Endothelial cell of umbilical vein (primary cell): Measurements from ENCODE around the gene JMJD7. TPM values are rescaled to one million over a fixed set of nuclear protein-coding genes. Genes with fewer than 3 reads are reported as not detected.

Experiments
- BruUV-seq: library from RNA; stranded (reverse); fragments of 400-500 nt; replicated peaks from 2 replicates; lab custom pipeline; 2021; lab: Mats Ljungman, UMichigan
- CTCF ChIA-PET: fragments of 300-600, 350-600 bp; sonication (Branson Sonifier 250); formaldehyde crosslinking; loops from one replicate; lab custom pipeline; 2021; ENCODE audit warnings: antibody characterized with exemption, inconsistent platforms; lab: Charles Lee
- POLR2A ChIA-PET: fragments of 300-600, 350-600 bp; sonication (Branson Sonifier 250); formaldehyde crosslinking; loops from one replicate; lab custom pipeline; 2021; ENCODE audit warnings: antibody characterized with exemption, inconsistent platforms; lab: Charles Lee
- DNase-seq: peaks from one replicate; pipeline ENCODE4 v3.0.0-alpha.2; 2011; ENCODE audit warnings: low read depth, low spot score
- FAIRE-seq: peaks from 2 replicates; lab custom pipeline; 2011; peaks lifted over from hg19 to GRCh38; lab: Jason Lieb, UNC
- H2AFZ ChIP-seq: 2 replicates; pipeline ENCODE4 v1.6.0; 2012; ENCODE audit warnings: low read depth, low read length, control low read depth, inconsistent platforms
- H3K27ac ChIP-seq: 2 replicates; pipeline ENCODE4 v1.5.1; 2011; ENCODE audit warnings: low read depth, mild to moderate bottlenecking, control low read depth, low read length, moderate library complexity; ENCODE audit not compliant: insufficient read depth
- H3K27me3 ChIP-seq, 2 experiments: 2 replicates each; pipeline versions ENCODE4 v1.6.0 to v1.6.1; 2011; ENCODE audit warnings: low read length in 2 of 2, mixed read lengths in 1 of 2; ENCODE audit not compliant: control insufficient read depth in 2 of 2, insufficient read depth in 2 of 2
- H3K36me3 ChIP-seq, 2 experiments: 2 replicates in 1 of 2; 3 replicates in 1 of 2; pipeline ENCODE4 v1.5.1; 2011; ENCODE audit warnings: low read length in 2 of 2, mild to moderate bottlenecking in 1 of 2, moderate library complexity in 1 of 2; ENCODE audit not compliant: control insufficient read depth in 2 of 2, insufficient read depth in 2 of 2; ENCODE audit errors: extremely low read depth in 1 of 2
- H3K4me1 ChIP-seq: 3 replicates; pipeline ENCODE4 v1.5.1; 2011; ENCODE audit warnings: mild to moderate bottlenecking, low read length; ENCODE audit not compliant: control insufficient read depth, insufficient read depth; ENCODE audit errors: extremely low read depth
- H3K4me2 ChIP-seq: 2 replicates; pipeline ENCODE4 v1.6.1; 2011; ENCODE audit warnings: low read length, control low read depth, mixed read lengths; ENCODE audit not compliant: insufficient read depth
- H3K4me3 ChIP-seq, 3 experiments: fragments of 200-600 bp in 1 of 3; sonication (generic), shearing (Covaris generic) in 1 of 3; replicated peaks in 1 of 3; 2 replicates each; pipeline ENCODE4 v1.5.1; 2011 to 2016; ENCODE audit warnings: control low read depth in 3 of 3, low read length in 3 of 3, mild to moderate bottlenecking in 2 of 3, inconsistent platforms in 1 of 3, low read depth in 1 of 3, moderate library complexity in 1 of 3; ENCODE audit not compliant: insufficient read depth in 1 of 3
- H3K79me2 ChIP-seq: 2 replicates; pipeline ENCODE4 v1.6.0; 2012; ENCODE audit warnings: low read length, inconsistent platforms; ENCODE audit not compliant: control insufficient read depth, insufficient read depth
- H3K9ac ChIP-seq: replicated peaks from 2 replicates; pipeline ENCODE3; 2011; ENCODE audit warnings: low read length, control low read depth; ENCODE audit not compliant: insufficient read depth; ENCODE audit errors: extremely low read depth
- H3K9me1 ChIP-seq: replicated peaks from 3 replicates; pipeline ENCODE4 v1.6.0; 2011; ENCODE audit warnings: mild to moderate bottlenecking, low read length; ENCODE audit not compliant: control insufficient read depth, insufficient read depth; ENCODE audit errors: extremely low read depth
- H3K9me3 ChIP-seq: replicated peaks from 2 replicates; pipeline ENCODE4 v1.5.1; 2012; ENCODE audit warnings: low read length, inconsistent platforms; ENCODE audit not compliant: control insufficient read depth, insufficient read depth
- H4K20me1 ChIP-seq: replicated peaks from 2 replicates; pipeline ENCODE3; 2011; ENCODE audit warnings: mild to moderate bottlenecking, low read length; ENCODE audit not compliant: control insufficient read depth, insufficient read depth; ENCODE audit errors: extremely low read depth
- EZH2 ChIP-seq: IDR thresholded peaks from 2 replicates; pipeline ENCODE4 v1.6.1; 2012; ENCODE audit warnings: borderline replicate concordance, low read depth, mild to moderate bottlenecking, moderate library complexity, low read length, inconsistent platforms; ENCODE audit not compliant: severe bottlenecking
- GATA2 ChIP-seq: IDR thresholded peaks from 2 replicates; pipeline ENCODE4 v1.7.0; 2011; ENCODE audit warnings: low read depth, mild to moderate bottlenecking, moderate library complexity, mixed read lengths, low read length; ENCODE audit not compliant: insufficient read length, insufficient read depth
- JUN ChIP-seq: IDR thresholded peaks from 2 replicates; pipeline ENCODE4 v1.6.1; 2011; ENCODE audit warnings: borderline replicate concordance, low read depth; ENCODE audit not compliant: insufficient read length, insufficient read depth
- MYC ChIP-seq: IDR thresholded peaks from one replicate; pipeline ENCODE4 v1.6.1; 2011; ENCODE audit warnings: mild to moderate bottlenecking, low read depth, low read length
- POLR2A ChIP-seq: IDR thresholded peaks from 2 replicates; pipeline ENCODE4 v1.6.1; 2012; ENCODE audit warnings: low read depth, mild to moderate bottlenecking, control low read depth, low read length
- POLR2AphosphoS5 ChIP-seq: IDR thresholded peaks from 2 replicates; pipeline ENCODE4 v1.6.1; 2012; ENCODE audit warnings: low read depth, mild to moderate bottlenecking, control low read depth, low read length, moderate library complexity; ENCODE audit not compliant: insufficient read depth
- dilution Hi-C: fragments of 300-500 bp; cut with MboI; formaldehyde crosslinking; loops from one replicate; pipeline ENCODE4 v1.15.0; 2019; ENCODE audit warnings: low sequenced_read_pairs; ENCODE audit not compliant: extremely low pct_ligation_motif_present
- intact Hi-C: fragments of 100-400 bp; cut with micrococcal nuclease; formaldehyde crosslinking; loops from one replicate; pipeline ENCODE4 v1.10.0; 2022
- polyA plus RNA-seq, 4 experiments: library from polyadenylated mRNA; depleted of rRNA in 3 of 4; stranded (reverse) in 3 of 4; unstranded in 1 of 4; fragments of >200 nt; gene quantifications; 2 replicates each; pipeline versions ENCODE4 v1.2.1 to v1.2.3, GENCODE V29; 2011 to 2012; ENCODE audit warnings: missing spikeins in 1 of 4
- total RNA-seq: library from RNA; stranded (reverse); gene quantifications from 2 replicates; pipeline ENCODE4 v1.2.3, GENCODE V29; 2021

The JMJD7 gene
- total and polyA plus RNA-seq, 2 donors (not counting 3 experiments of a cell fraction or from before 2014, with no cell fraction given): 7.3 to 11.4 TPM

- no peak overlapping the region for H3K4me3 ChIP-seq
- POLR2A ChIA-PET: no interaction called here
- no peaks in the 10 kb centered on the region for H3K4me1 ChIP-seq
- no peaks in the 10 kb centered on the region for H3K79me2 ChIP-seq
- H3K4me2 ChIP-seq: no peak overlapping the region
- no peaks in the 10 kb centered on the region for H3K9me3 ChIP-seq
- intact Hi-C loops: no loop called here
- H3K27ac ChIP-seq: no peak overlapping the region
- DNase-seq (no peak), FAIRE-seq (no peak)
- H3K27me3 ChIP-seq: no peaks in the 10 kb centered on the region
- dilution Hi-C loops: no loop called here
- no peaks in the 10 kb centered on the region for H3K9me1 ChIP-seq
- TF ChIP-seq GATA2: no peak
- no peak for TF ChIP-seq JUN
- TF ChIP-seq POLR2AphosphoS5: no peak
- TF ChIP-seq MYC: no peak
- TF ChIP-seq POLR2A: no peak
- H2AFZ ChIP-seq: no peak overlapping the region
- CTCF ChIA-PET: interaction anchor here (2.8 kb wide), 1 partner anchor 20 kb away, joined by 9 read pairs; no protein-coding TSS in a partner anchor
- BruUV-seq: no TSS peak
- no peaks in the 10 kb centered on the region for H4K20me1 ChIP-seq
- peaks cover 5 to 33% of the 10 kb centered on the region in 2 experiments for H3K36me3 ChIP-seq
- H3K9ac ChIP-seq: no peak overlapping the region
Measured at GRCh38 chr15:41884458-41884857, 56.6 kb downstream of the JMJD7 start.

GRCh38 chr15:41885321-41885720 is 57.4 kb downstream of the JMJD7 start:
- TF ChIP-seq EZH2 (no peak), GATA2 (no peak)
- H3K9me3 ChIP-seq: no peaks in the 10 kb centered on the region
- no peak overlapping the region for H3K9ac ChIP-seq
- DNase-seq (no peak), FAIRE-seq (no peak)
- H2AFZ ChIP-seq: no peak overlapping the region
- no peaks in the 10 kb centered on the region for H3K79me2 ChIP-seq
- no peaks in the 10 kb centered on the region for H4K20me1 ChIP-seq
- H3K9me1 ChIP-seq: no peaks in the 10 kb centered on the region
- no peaks in the 10 kb centered on the region for H3K4me1 ChIP-seq
- dilution Hi-C loops: no loop called here
- intact Hi-C loops: no loop called here
- H3K4me2 ChIP-seq: no peak overlapping the region
- POLR2A ChIA-PET: no interaction called here
- H3K36me3 ChIP-seq: peaks cover 5 to 30% of the 10 kb centered on the region in 2 experiments
- no peaks in the 10 kb centered on the region for H3K27me3 ChIP-seq
- CTCF ChIA-PET: interaction anchor here (1.3 to 2.8 kb wide), 2 partner anchors 19 to 112 kb away, joined by 4 to 9 read pairs; no protein-coding TSS in a partner anchor
- no peak overlapping the region for H3K4me3 ChIP-seq
- no peak overlapping the region for H3K27ac ChIP-seq
- no TSS peak for BruUV-seq
